NOMO-1 (cell line): ENCODE data around the gene METTL3.
A peak's percentile ranks its signal among the peaks of the same experiment; 100 is the strongest.

Experiments
- DNase-seq, 2 experiments: peaks; one replicate each; lab custom pipeline; 2025; ENCODE audit not compliant: unreplicated experiment in 2 of 2; lab: John Stamatoyannopoulos, UW

Gene METTL3

GRCh38 chr14:21527318-21527679 is 16.2 kb upstream of the METTL3 start:
- DNase-seq = no peak

GRCh38 chr14:21526672-21527317 is 15.7 kb upstream of the METTL3 start:
- peak in 1 of 2 experiments; percentile 15 for DNase-seq

- no peak for DNase-seq
These were observed 15.0 kb upstream of the METTL3 start, which contains the start of gene SALL2 for GRCh38 chr14:21525962-21526671. Gene SALL2, minus strand, starts transcription at chr14:21526346. Its CDS starts 219 bp downstream, at chr14:21526127.

- DNase-seq = no peak
These were observed 14.4 kb upstream of the METTL3 start for GRCh38 chr14:21525571-21525961.

GRCh38 chr14:21524575-21525490 is 13.7 kb upstream of the METTL3 start:
- DNase-seq = no peak

GRCh38 chr14:21523203-21523602 is 12.1 kb upstream of the METTL3 start:
- no peak for DNase-seq

- DNase-seq = no peak
These were observed 10.4 kb upstream of the METTL3 start for GRCh38 chr14:21521501-21521900.

GRCh38 chr14:21520767-21521166 is 9.6 kb upstream of the METTL3 start:
- DNase-seq = no peak

- no peak for DNase-seq
These were observed 7.6 kb upstream of the METTL3 start for GRCh38 chr14:21518725-21519124.

- DNase-seq = no peak
These were observed 3.2 kb upstream of the METTL3 start for GRCh38 chr14:21514341-21514740.

- DNase-seq = peak; percentile 20 to 28
These were observed 1.6 kb downstream of the METTL3 start for GRCh38 chr14:21509432-21510143.

GRCh38 chr14:21506557-21506956 is 4.6 kb downstream of the METTL3 start:
- DNase-seq = no peak

- DNase-seq = no peak
These were observed 6.1 kb downstream of the METTL3 start for GRCh38 chr14:21505012-21505553.

- DNase-seq = no peak
These were observed 7.8 kb downstream of the METTL3 start for GRCh38 chr14:21503376-21503775.

- DNase-seq = no peak
These were observed 9.6 kb downstream of the METTL3 start for GRCh38 chr14:21501568-21501967.

GRCh38 chr14:21498540-21499526 is 12.3 kb downstream of the METTL3 start:
- peak in 1 of 2 experiments; percentile 26 for DNase-seq

- DNase-seq = no peak
These were observed 14.7 kb downstream of the METTL3 start for GRCh38 chr14:21496453-21496852.

- DNase-seq = no peak
These were observed 16.0 kb downstream of the METTL3 start for GRCh38 chr14:21494902-21495762.
